Adrenal gland (tissue), 12 donors: ENCODE results near the gene POLR2C. TPM values are rescaled to one million over a fixed set of nuclear protein-coding genes. Genes with fewer than 3 reads are reported as not detected.

Experiments used
- DNase-seq, 7 donors: peaks; one replicate each; pipeline ENCODE4 v3.0.0-alpha.2; 2019 to 2020
- H3K27ac ChIP-seq, 5 donors: fragments of 200-600 bp; sonication (generic) in 4 of 5; 1 replicate in 3 of 5; 2 replicates in 2 of 5; pipeline versions ENCODE4 v1.5.1 to v1.8.0; 2016 to 2020; ENCODE audit warnings: mild to moderate bottlenecking in 1 of 5
- H3K27me3 ChIP-seq: fragments of 200-600 bp; 2 replicates; pipeline ENCODE4 v1.8.0; 2021
- H3K36me3 ChIP-seq, 2 donors: fragments of 200-600 bp; replicated peaks in 1 of 2; 1 replicate in 1 of 2; 2 replicates in 1 of 2; pipeline versions ENCODE4 v1.5.1 to v1.8.0; 2018 to 2022
- H3K4me1 ChIP-seq, 2 donors: fragments of 200-600 bp; replicated peaks in 1 of 2; 1 replicate in 1 of 2; 2 replicates in 1 of 2; pipeline versions ENCODE4 v1.5.1 to v1.8.0; 2018 to 2021
- H3K4me3 ChIP-seq, 4 donors: fragments of 200-600 bp; sonication (generic) in 3 of 4; one replicate each; pipeline ENCODE4 v1.5.1; 2016 to 2018
- H3K9me3 ChIP-seq, 3 donors: fragments of 200-600 bp; sonication (generic) in 1 of 3; replicated peaks in 1 of 3; 1 replicate in 2 of 3; 2 replicates in 1 of 3; pipeline versions ENCODE4 v1.5.1 to v1.8.0; 2016 to 2021
- CTCF ChIP-seq, 6 experiments: fragments of 450-650 bp in 4 of 6; fragments of 200-600 bp in 2 of 6; sonication (generic) in 1 of 6; IDR thresholded peaks; 1 replicate in 5 of 6; 2 replicates in 1 of 6; pipeline versions ENCODE4 v1.5.1 to v1.8.0; 2016 to 2021; ENCODE audit warnings: antibody characterized with exemption in 6 of 6, mild to moderate bottlenecking in 2 of 6, moderate library complexity in 1 of 6
- POLR2A ChIP-seq, 2 donors: fragments of 450-650 bp; IDR thresholded peaks; one replicate each; pipeline ENCODE4 v1.6.1; 2017; ENCODE audit warnings: antibody characterized with exemption in 2 of 2, mild to moderate bottlenecking in 2 of 2, moderate library complexity in 1 of 2
- WGBS, 4 donors: extraction: QIAGEN DNeasy Blood & Tissue Kit in 2 of 4; methylation state at CpG; one replicate each; pipeline versions ENCODE4 v1.1.5 to v1.1.7; 2013 to 2017; 5-methylcytosine and 5-hydroxymethylcytosine counted together
- intact Hi-C, 2 donors: fragments of 100-400 bp; cut with DNase I; formaldehyde crosslinking; loops; one replicate each; pipeline versions ENCODE4 v1.14.1 to v1.15.0; 2022 to 2023
- polyA plus RNA-seq, 3 donors: library from polyadenylated mRNA; stranded (reverse); fragments of 200-250 nt in 2 of 3; fragments of 350-450 nt in 1 of 3; fragmentation: Illumina TruSeq in 1 of 3; extraction: RNeasy Lipid Tissue Mini Kit (QIAGEN cat#74804) in 1 of 3; gene quantifications; one replicate each; pipeline ENCODE4 v1.2.3, GENCODE V29; 2013 to 2014
- total RNA-seq, 9 donors: library from RNA; depleted of rRNA in 4 of 9; stranded (reverse); fragments of >200 nt in 4 of 9; fragments of 120-200 nt in 1 of 9; fragmentation: NEBNext Ultra II Directional in 1 of 9; extraction: Animal tissue kit (Norgen Biotek cat#: 25700) in 1 of 9; gene quantifications; one replicate each; pipeline versions ENCODE4 v1.1.0 to v1.2.4, GENCODE V29; 2013 to 2023
- donor health status: healthy with polysubstance abuse.
- donor health status: Bipolar disorder and iron deficiency.
- donor health status: DM: yes; HTN: yes; CAD: no.
- donor health status: DM: no; HTN: no; CAD: no.
- donor health status: DM: no; HTN: no; CAD: no.
- donor health status: DM: yes; HTN: yes; CAD: no.

Gene POLR2C
- total and polyA plus RNA-seq, 12 donors, result 28.3 to 147 (median 71.7) TPM

GRCh38 chr16:57464523-57464922 lies 2.0 kb downstream of the POLR2C start:
- Histone ChIP-seq H3K9me3 (no peaks in the 10 kb centered on the region), H3K36me3 (peaks cover 0 to 72% of the 10 kb centered on the region in 2 donors), H3K27me3 (no peaks in the 10 kb centered on the region), H3K27ac (no peak overlapping the region), H3K4me3 (no peak overlapping the region), H3K4me1 (peaks cover 6 to 24% of the 10 kb centered on the region in 2 donors)
- no peak for TF ChIP-seq POLR2A (IDR thresholded peaks at IDR 0.05)
- no peak for TF ChIP-seq CTCF (IDR thresholded peaks at IDR 0.05)
- 79 to 97% (median 91%) methylated on average over 2 of the region's 2 CpGs for WGBS, 4 donors
- DNase-seq, result peak in 1 of 7 donors; percentile 13
- intact Hi-C loops, result no loop called here

- intact Hi-C loops, result no loop called here
- WGBS, 4 donors, result 85 to 92% (median 90%) methylated on average over 2 of the region's 2 CpGs
These were observed 5.9 kb downstream of the POLR2C start for GRCh38 chr16:57468346-57468745.

GRCh38 chr16:57469046-57469445 lies 6.6 kb downstream of the POLR2C start:
- no peak for DNase-seq
- Histone ChIP-seq H3K4me3 (no peak overlapping the region), H3K27ac (no peak overlapping the region), H3K36me3 (peaks cover 0 to 92% of the 10 kb centered on the region in 2 donors), H3K27me3 (no peaks in the 10 kb centered on the region), H3K4me1 (peaks cover 14 to 37% of the 10 kb centered on the region in 2 donors), H3K9me3 (no peaks in the 10 kb centered on the region)
- 88 to 97% (median 91%) methylated on average over 11 of the region's 11 CpGs for WGBS, 4 donors
- TF ChIP-seq POLR2A (IDR thresholded peaks at IDR 0.05) (no peak), CTCF (IDR thresholded peaks at IDR 0.05) (no peak)
- intact Hi-C loops, result no loop called here

More at GRCh38 chr16:57468346-57468745, 5.9 kb downstream of the POLR2C start:
- Histone ChIP-seq H3K27me3 (no peaks in the 10 kb centered on the region), H3K36me3 (peaks cover 0 to 91% of the 10 kb centered on the region in 2 donors), H3K4me1 (peaks cover 16 to 44% of the 10 kb centered on the region in 2 donors), H3K9me3 (no peaks in the 10 kb centered on the region), H3K4me3 (no peak overlapping the region), H3K27ac (no peak overlapping the region)
- no peak for DNase-seq
- no peak for TF ChIP-seq CTCF (IDR thresholded peaks at IDR 0.05)
- no peak for TF ChIP-seq POLR2A (IDR thresholded peaks at IDR 0.05)

GRCh38 chr16:57469917-57470470 lies 7.5 kb downstream of the POLR2C start:
- peak in 1 of 7 donors; percentile 51 for DNase-seq
- Histone ChIP-seq H3K9me3 (no peaks in the 10 kb centered on the region), H3K27ac (peak overlapping the region in 1 of 5 donors; percentile 59), H3K27me3 (no peaks in the 10 kb centered on the region), H3K36me3 (peaks cover 0 to 96% of the 10 kb centered on the region in 2 donors), H3K4me3 (no peak overlapping the region), H3K4me1 (peaks cover 14 to 30% of the 10 kb centered on the region in 2 donors)
- 67 to 82% (median 72%) methylated on average over 5 to 9 of the region's 9 CpGs for WGBS, 4 donors
- TF ChIP-seq CTCF (IDR thresholded peaks at IDR 0.05), result no peak
- no peak for TF ChIP-seq POLR2A (IDR thresholded peaks at IDR 0.05)
- intact Hi-C loops, result no loop called here
